Uterus (tissue), 4 donors: Measurements from ENCODE around the gene RAPGEF5. TPM values are rescaled to one million over a fixed set of nuclear protein-coding genes. Genes with fewer than 3 reads are reported as not detected.

Experiments used
- DNase-seq, 2 donors: peaks; one replicate each; pipeline ENCODE4 v3.0.0-alpha.2; 2019 to 2020
- H3K27ac ChIP-seq, 2 donors: fragments of 200-600 bp; sonication (generic); 1 replicate in 1 of 2; 2 replicates in 1 of 2; pipeline ENCODE4 v1.5.1; 2016 to 2018
- H3K27me3 ChIP-seq, 2 donors: fragments of 200-600 bp; sonication (generic); one replicate each; pipeline ENCODE4 v1.5.1; 2018 to 2019; ENCODE audit warnings: control low read depth in 1 of 2
- H3K36me3 ChIP-seq, 2 donors: fragments of 200-600 bp; sonication (generic); one replicate each; pipeline ENCODE4 v1.5.1; 2019; ENCODE audit warnings: control low read depth in 1 of 2
- H3K4me1 ChIP-seq, 2 donors: fragments of 200-600 bp; sonication (generic); one replicate each; pipeline ENCODE4 v1.5.1; 2018 to 2019; ENCODE audit warnings: control low read depth in 1 of 2
- H3K4me3 ChIP-seq, 2 donors: fragments of 200-600 bp; sonication (generic); 1 replicate in 1 of 2; 2 replicates in 1 of 2; pipeline ENCODE4 v1.5.1; 2018 to 2019; ENCODE audit warnings: mild to moderate bottlenecking in 1 of 2
- H3K9me3 ChIP-seq, 2 donors: fragments of 200-600 bp; sonication (generic); one replicate each; pipeline ENCODE4 v1.5.1; 2019; ENCODE audit warnings: control low read depth in 1 of 2
- CTCF ChIP-seq, 4 experiments: fragments of 200-600 bp in 2 of 4; fragments of 450-650 bp in 2 of 4; sonication (generic) in 2 of 4; IDR thresholded peaks; one replicate each; pipeline ENCODE4 v1.5.1; 2016 to 2019; ENCODE audit warnings: antibody characterized with exemption in 4 of 4, mild to moderate bottlenecking in 2 of 4, moderate library complexity in 1 of 4
- POLR2A ChIP-seq, 2 donors: fragments of 450-650 bp; IDR thresholded peaks; one replicate each; pipeline ENCODE4 v1.6.1; 2016; ENCODE audit warnings: antibody characterized with exemption in 2 of 2, mild to moderate bottlenecking in 1 of 2, moderate library complexity in 1 of 2
- intact Hi-C: fragments of 100-400 bp; cut with DNase I; formaldehyde crosslinking; loops from one replicate; pipeline ENCODE4 v1.15.1; 2023; ENCODE audit warnings: low total_unique reads
- total RNA-seq, 4 donors: library from RNA; depleted of rRNA in 3 of 4; stranded (reverse); fragments of >200 nt in 3 of 4; gene quantifications; one replicate each; pipeline versions ENCODE4 v1.1.0 to v1.2.4, GENCODE V29; 2014 to 2023
- donor health status: DM: yes; HTN: yes; CAD: no.

RAPGEF5 gene
- total RNA-seq, 4 donors from 2014 or later, result 44.7 to 124 (median 55.1) TPM

- Histone ChIP-seq H3K9me3 (no peaks in the 10 kb centered on the region), H3K27ac (peak overlapping the region in 1 of 2 donors; percentile 56)
- TF ChIP-seq CTCF (IDR thresholded peaks at IDR 0.05) (no peak), POLR2A (IDR thresholded peaks at IDR 0.05) (no peak)
Observed at GRCh38 chr7:22302193-22302592, 54.8 kb downstream of the RAPGEF5 start.

GRCh38 chr7:22301790-22302189 is 55.2 kb downstream of the RAPGEF5 start:
- no peaks in the 10 kb centered on the region for H3K9me3 ChIP-seq
- H3K36me3 ChIP-seq, result no peaks in the 10 kb centered on the region
- no peak for TF ChIP-seq POLR2A (IDR thresholded peaks at IDR 0.05)
- no peak for TF ChIP-seq CTCF (IDR thresholded peaks at IDR 0.05)
- H3K27me3 ChIP-seq, result no peaks in the 10 kb centered on the region
- DNase-seq, result no peak
- intact Hi-C loops, result no loop called here
- no peak overlapping the region for H3K27ac ChIP-seq
- H3K4me1 ChIP-seq, result no peaks in the 10 kb centered on the region
- H3K4me3 ChIP-seq, result no peak overlapping the region

More at GRCh38 chr7:22302193-22302592, 54.8 kb downstream of the RAPGEF5 start:
- intact Hi-C loops, result no loop called here
- no peak overlapping the region for H3K4me3 ChIP-seq
- H3K36me3 ChIP-seq, result no peaks in the 10 kb centered on the region
- H3K4me1 ChIP-seq, result no peaks in the 10 kb centered on the region
- no peak for DNase-seq
- no peaks in the 10 kb centered on the region for H3K27me3 ChIP-seq

- Histone ChIP-seq H3K27me3 (no peaks in the 10 kb centered on the region), H3K27ac (no peak overlapping the region), H3K36me3 (no peaks in the 10 kb centered on the region), H3K4me3 (no peak overlapping the region), H3K4me1 (no peaks in the 10 kb centered on the region), H3K9me3 (no peaks in the 10 kb centered on the region)
- DNase-seq, result no peak
- no peak for TF ChIP-seq POLR2A (IDR thresholded peaks at IDR 0.05)
- TF ChIP-seq CTCF (IDR thresholded peaks at IDR 0.05), result no peak
- intact Hi-C loops, result no loop called here
Observed at GRCh38 chr7:22300839-22301238, 56.1 kb downstream of the RAPGEF5 start.

- Histone ChIP-seq H3K36me3 (no peaks in the 10 kb centered on the region), H3K27ac (no peak overlapping the region), H3K4me1 (no peaks in the 10 kb centered on the region), H3K4me3 (no peak overlapping the region), H3K27me3 (no peaks in the 10 kb centered on the region), H3K9me3 (no peaks in the 10 kb centered on the region)
- no peak for TF ChIP-seq CTCF (IDR thresholded peaks at IDR 0.05)
- no peak for TF ChIP-seq POLR2A (IDR thresholded peaks at IDR 0.05)
- intact Hi-C loops, result no loop called here
- DNase-seq, result no peak
Observed at GRCh38 chr7:22296916-22297315, 60.0 kb downstream of the RAPGEF5 start.

- Histone ChIP-seq H3K36me3 (no peaks in the 10 kb centered on the region), H3K27me3 (no peaks in the 10 kb centered on the region), H3K4me3 (no peak overlapping the region), H3K9me3 (no peaks in the 10 kb centered on the region), H3K4me1 (no peaks in the 10 kb centered on the region), H3K27ac (no peak overlapping the region)
- TF ChIP-seq POLR2A (IDR thresholded peaks at IDR 0.05) (no peak), CTCF (IDR thresholded peaks at IDR 0.05) (no peak)
- DNase-seq, result no peak
- intact Hi-C loops, result no loop called here
Observed at GRCh38 chr7:22296265-22296566, 60.7 kb downstream of the RAPGEF5 start.
